Breast epithelium (tissue), 4 donors: ENCODE measurements around the gene AP5M1. TPM values are rescaled to one million over a fixed set of nuclear protein-coding genes. Genes with fewer than 3 reads are reported as not detected.

Experiments used
- DNase-seq, 2 donors: peaks; one replicate each; pipeline ENCODE4 v3.0.0-alpha.2; 2019; ENCODE audit warnings: low spot score in 2 of 2
- H3K27ac ChIP-seq, 2 donors: fragments of 200-600 bp; sonication (generic) in 1 of 2; one replicate each; pipeline ENCODE4 v1.5.1; 2016 to 2019; ENCODE audit warnings: mild to moderate bottlenecking in 1 of 2
- H3K27me3 ChIP-seq, 2 donors: fragments of 200-600 bp; sonication (generic) in 1 of 2; one replicate each; pipeline versions ENCODE4 v1.5.1 to v1.6.0; 2017 to 2019; ENCODE audit warnings: control low read depth in 1 of 2, mild to moderate bottlenecking in 1 of 2
- H3K36me3 ChIP-seq: fragments of 200-600 bp; one replicate; pipeline ENCODE4 v1.5.1; 2019
- H3K4me1 ChIP-seq, 2 donors: fragments of 200-600 bp; sonication (generic); one replicate each; pipeline ENCODE4 v1.5.1; 2016 to 2019; ENCODE audit warnings: control low read depth in 1 of 2
- H3K4me3 ChIP-seq, 3 donors: fragments of 200-600 bp; sonication (generic); 1 replicate in 2 of 3; 2 replicates in 1 of 3; pipeline ENCODE4 v1.5.1; 2016 to 2019; ENCODE audit warnings: mild to moderate bottlenecking in 3 of 3, moderate library complexity in 2 of 3
- H3K9me3 ChIP-seq, 2 donors: fragments of 200-600 bp; sonication (generic) in 1 of 2; one replicate each; pipeline ENCODE4 v1.5.1; 2016 to 2019; ENCODE audit warnings: control low read depth in 1 of 2
- CTCF ChIP-seq, 3 donors: fragments of 450-650 bp; IDR thresholded peaks; one replicate each; pipeline ENCODE4 v1.5.1; 2016 to 2017; ENCODE audit warnings: antibody characterized with exemption in 3 of 3, mild to moderate bottlenecking in 3 of 3, moderate library complexity in 3 of 3
- POLR2A ChIP-seq: fragments of 450-650 bp; IDR thresholded peaks from one replicate; pipeline ENCODE4 v1.6.1; 2016; ENCODE audit warnings: antibody characterized with exemption, mild to moderate bottlenecking, moderate library complexity
- POLR2AphosphoS5 ChIP-seq, 3 donors: sonication (generic); formaldehyde crosslinking; IDR thresholded peaks; one replicate each; pipeline ENCODE4 v1.6.1; 2017; ENCODE audit warnings: antibody characterized with exemption in 3 of 3
- intact Hi-C: fragments of 100-400 bp; cut with DNase I; formaldehyde crosslinking; loops from one replicate; pipeline ENCODE4 v1.15.1; 2023; ENCODE audit warnings: low total_unique reads
- total RNA-seq, 3 donors: library from RNA; depleted of rRNA; stranded (reverse); fragments of >200 nt; gene quantifications; one replicate each; pipeline ENCODE4 v1.1.0, GENCODE V29; 2016

The AP5M1 gene
- total RNA-seq, 3 donors from 2014 or later = 24.6 to 33.5 (median 25.6) TPM

GRCh38 chr14:57274551-57274950 lies 5.8 kb downstream of the AP5M1 start:
- H3K27ac ChIP-seq = no peak overlapping the region
- no peaks in the 10 kb centered on the region for H3K9me3 ChIP-seq
- no peaks in the 10 kb centered on the region for H3K36me3 ChIP-seq
- no peaks in the 10 kb centered on the region for H3K27me3 ChIP-seq
- no peak for TF ChIP-seq POLR2A
- TF ChIP-seq POLR2AphosphoS5 (IDR thresholded peaks at IDR 0.05) = no peak
- no peak for TF ChIP-seq CTCF (IDR thresholded peaks at IDR 0.05)
- intact Hi-C loops = no loop called here
- H3K4me3 ChIP-seq = no peak overlapping the region
- no peak for DNase-seq
- no peaks in the 10 kb centered on the region for H3K4me1 ChIP-seq

GRCh38 chr14:57275023-57275664 lies 6.4 kb downstream of the AP5M1 start:
- Histone ChIP-seq H3K4me3 (no peak overlapping the region), H3K27ac (no peak overlapping the region), H3K27me3 (no peaks in the 10 kb centered on the region), H3K36me3 (no peaks in the 10 kb centered on the region), H3K9me3 (no peaks in the 10 kb centered on the region), H3K4me1 (no peaks in the 10 kb centered on the region)
- DNase-seq = no peak
- no peak for TF ChIP-seq CTCF (IDR thresholded peaks at IDR 0.05)
- no peak for TF ChIP-seq POLR2A
- TF ChIP-seq POLR2AphosphoS5 (IDR thresholded peaks at IDR 0.05) = no peak
- intact Hi-C loops = no loop called here

GRCh38 chr14:57277062-57277461 lies 8.3 kb downstream of the AP5M1 start:
- Histone ChIP-seq H3K27ac (no peak overlapping the region), H3K36me3 (no peaks in the 10 kb centered on the region), H3K27me3 (no peaks in the 10 kb centered on the region), H3K4me3 (no peak overlapping the region), H3K9me3 (no peaks in the 10 kb centered on the region), H3K4me1 (no peaks in the 10 kb centered on the region)
- no peak for DNase-seq
- TF ChIP-seq POLR2AphosphoS5 (IDR thresholded peaks at IDR 0.05) = no peak
- TF ChIP-seq CTCF (IDR thresholded peaks at IDR 0.05) = no peak
- no peak for TF ChIP-seq POLR2A
- intact Hi-C loops = no loop called here

GRCh38 chr14:57287745-57288144 lies 19.0 kb downstream of the AP5M1 start:
- no peaks in the 10 kb centered on the region for H3K27me3 ChIP-seq
- no peak for TF ChIP-seq POLR2A
- no peak for TF ChIP-seq POLR2AphosphoS5 (IDR thresholded peaks at IDR 0.05)
- no peak for TF ChIP-seq CTCF (IDR thresholded peaks at IDR 0.05)
- peaks cover 23% of the 10 kb centered on the region for H3K36me3 ChIP-seq
- no peak for DNase-seq
- H3K9me3 ChIP-seq = no peaks in the 10 kb centered on the region
- intact Hi-C loops = no loop called here
- H3K27ac ChIP-seq = no peak overlapping the region
- H3K4me3 ChIP-seq = no peak overlapping the region
- no peaks in the 10 kb centered on the region for H3K4me1 ChIP-seq

GRCh38 chr14:57290751-57291150 lies 22.0 kb downstream of the AP5M1 start:
- H3K36me3 ChIP-seq = peaks cover 23% of the 10 kb centered on the region
- TF ChIP-seq POLR2AphosphoS5 (IDR thresholded peaks at IDR 0.05) (no peak), POLR2A (no peak), CTCF (IDR thresholded peaks at IDR 0.05) (no peak)

More at GRCh38 chr14:57290751-57291150, 22.0 kb downstream of the AP5M1 start:
- H3K27ac ChIP-seq = no peak overlapping the region
- no peak for DNase-seq
- no peaks in the 10 kb centered on the region for H3K4me1 ChIP-seq
- no peak overlapping the region for H3K4me3 ChIP-seq
- no peaks in the 10 kb centered on the region for H3K9me3 ChIP-seq
- no peaks in the 10 kb centered on the region for H3K27me3 ChIP-seq
- intact Hi-C loops = no loop called here
